HG03432 (cell line): ENCODE data around the gene KCNE4.
"Not testable (repeated sequence)": the region's sequence is repeated elsewhere in the genome, so short reads cannot be mapped to it uniquely, and the experiment has no call there.

Experiments
- ATAC-seq: cut with Tn5 transposase; IDR thresholded peaks from one replicate; pipeline ENCODE4 v1.9.1; 2021; ENCODE audit warnings: mild to moderate bottlenecking, moderate library complexity; ENCODE audit not compliant: unreplicated experiment

KCNE4 gene

GRCh38 chr2:223056701-223057418, 4.9 kb downstream of the KCNE4 start:
- ATAC-seq = no peak

- no peak for ATAC-seq
Observed at GRCh38 chr2:223057569-223057968, 5.6 kb downstream of the KCNE4 start.

- no peak for ATAC-seq
Observed at GRCh38 chr2:223058952-223059716, 7.1 kb downstream of the KCNE4 start.

GRCh38 chr2:223060201-223060825, 8.3 kb downstream of the KCNE4 start:
- no peak for ATAC-seq

- no peak for ATAC-seq
Observed at GRCh38 chr2:223062396-223062795, 10.4 kb downstream of the KCNE4 start.

- ATAC-seq = no peak
Observed at GRCh38 chr2:223065107-223065506, 13.1 kb downstream of the KCNE4 start.

- ATAC-seq = no peak
Observed at GRCh38 chr2:223066721-223067120, 14.7 kb downstream of the KCNE4 start.

GRCh38 chr2:223068071-223068470, 16.1 kb downstream of the KCNE4 start:
- no peak for ATAC-seq

- no peak for ATAC-seq
Observed at GRCh38 chr2:223069465-223069864, 17.5 kb downstream of the KCNE4 start.

- no peak for ATAC-seq
Observed at GRCh38 chr2:223069988-223070387, 18.0 kb downstream of the KCNE4 start.

- no peak for ATAC-seq
Observed at GRCh38 chr2:223071139-223071538, 19.1 kb downstream of the KCNE4 start.

- ATAC-seq = no peak
Observed at GRCh38 chr2:223072826-223073225, 20.8 kb downstream of the KCNE4 start.

- peak; percentile 89 for ATAC-seq
Observed at GRCh38 chr2:223075301-223076270, 23.6 kb downstream of the KCNE4 start.

- ATAC-seq = no peak
Observed at GRCh38 chr2:223076573-223076972, 24.6 kb downstream of the KCNE4 start.

GRCh38 chr2:223078482-223078881, 26.5 kb downstream of the KCNE4 start:
- ATAC-seq = no peak

GRCh38 chr2:223079378-223079777, 27.4 kb downstream of the KCNE4 start:
- ATAC-seq = no peak

GRCh38 chr2:223079925-223080324, 27.9 kb downstream of the KCNE4 start:
- no peak for ATAC-seq

- ATAC-seq = not testable (repeated sequence)
Observed at GRCh38 chr2:223080790-223081360, 28.9 kb downstream of the KCNE4 start.

- ATAC-seq = no peak
Observed at GRCh38 chr2:223081789-223082188, 29.8 kb downstream of the KCNE4 start.

- no peak for ATAC-seq
Observed at GRCh38 chr2:223082706-223083105, 30.7 kb downstream of the KCNE4 start.
